Stimulated activated CD4-positive, alpha-beta T cell treated with anti-CD3 and anti-CD28 coated beads, Interleukin-4, amount 100 ng/mL, for 4 hours (primary cell): ENCODE measurements around the gene WDR6.
"Not testable (repeated sequence)": the region's sequence is repeated elsewhere in the genome, so short reads cannot be mapped to it uniquely, and the experiment has no call there.

Experiments used
- DNase-seq, 2 experiments: peaks; one replicate each; pipeline ENCODE4 v3.0.0-alpha.2; 2020

The WDR6 gene

DNA sequence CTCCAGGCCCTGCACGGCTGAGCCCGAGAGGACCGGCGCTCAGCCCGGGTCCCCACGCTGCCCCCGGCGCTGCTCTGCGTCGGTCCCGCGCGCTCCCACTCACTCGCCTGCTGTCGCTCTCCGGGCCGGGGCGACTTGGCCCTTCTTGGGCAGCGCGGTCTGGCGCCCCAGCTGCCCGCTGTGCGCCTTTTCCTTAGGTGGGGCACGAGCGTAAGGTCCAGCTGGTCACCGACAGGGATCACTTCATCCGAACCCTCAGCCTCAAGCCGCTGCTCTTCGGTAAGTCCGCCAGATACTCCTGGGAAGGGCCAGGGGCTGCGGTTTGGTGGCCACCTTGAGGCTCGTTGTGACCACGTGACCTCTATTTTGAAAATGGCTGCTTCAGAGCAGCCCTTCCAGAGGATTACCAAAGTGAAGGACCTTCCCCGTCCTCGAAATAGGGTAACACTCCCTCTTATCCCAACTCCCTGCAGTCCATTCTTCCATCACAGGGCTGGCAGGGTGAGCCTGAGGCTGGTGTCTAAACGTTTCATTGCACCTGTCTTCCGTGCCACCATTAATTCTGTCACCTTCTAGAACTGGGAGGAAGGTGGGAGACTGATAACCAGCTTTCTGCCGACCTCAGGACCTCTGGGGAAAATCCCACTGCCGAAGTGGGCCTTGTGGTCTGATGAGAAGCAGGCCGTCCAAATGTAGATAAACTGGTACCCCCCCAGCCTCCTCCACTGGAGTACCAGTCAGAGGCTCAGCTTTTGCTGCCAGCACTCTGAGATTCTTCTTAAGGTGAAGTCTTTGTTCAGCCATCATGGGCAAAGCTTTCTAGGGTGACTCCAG lies 16.3 kb upstream of the WDR6 start:
- peak in 1 of 2 experiments; percentile 10 for DNase-seq

- DNase-seq: no peak
Measured at GRCh38 chr3:48991851-48992545, 15.2 kb upstream of the WDR6 start.

GRCh38 chr3:48993834-48994233 lies 13.4 kb upstream of the WDR6 start:
- DNase-seq: no peak

DNA sequence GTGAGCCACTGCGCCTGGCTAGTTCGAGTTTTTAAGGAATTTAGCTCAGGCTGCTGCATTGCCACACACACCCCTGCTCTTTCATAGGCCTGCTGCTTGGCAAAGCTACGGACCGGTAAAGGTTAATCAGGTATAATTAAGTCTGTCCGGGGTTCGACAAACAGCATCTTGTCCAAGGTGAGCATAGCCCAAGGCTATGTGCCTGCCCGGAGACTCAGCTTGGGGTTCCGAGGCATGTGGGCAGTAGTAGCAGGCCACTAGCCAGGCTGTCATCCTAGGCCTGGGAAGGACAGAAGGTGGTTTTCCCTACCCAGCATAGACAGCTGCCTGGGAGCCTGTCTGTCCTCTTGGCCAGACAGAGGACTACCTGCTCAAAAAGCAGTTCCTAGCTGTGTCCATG lies 10.6 kb upstream of the WDR6 start:
- no peak for DNase-seq

- no peak for DNase-seq
Measured at GRCh38 chr3:48997102-48997635, 10.0 kb upstream of the WDR6 start.

GRCh38 chr3:48997714-48998637 lies 9.2 kb upstream of the WDR6 start:
- DNase-seq: no peak

DNA sequence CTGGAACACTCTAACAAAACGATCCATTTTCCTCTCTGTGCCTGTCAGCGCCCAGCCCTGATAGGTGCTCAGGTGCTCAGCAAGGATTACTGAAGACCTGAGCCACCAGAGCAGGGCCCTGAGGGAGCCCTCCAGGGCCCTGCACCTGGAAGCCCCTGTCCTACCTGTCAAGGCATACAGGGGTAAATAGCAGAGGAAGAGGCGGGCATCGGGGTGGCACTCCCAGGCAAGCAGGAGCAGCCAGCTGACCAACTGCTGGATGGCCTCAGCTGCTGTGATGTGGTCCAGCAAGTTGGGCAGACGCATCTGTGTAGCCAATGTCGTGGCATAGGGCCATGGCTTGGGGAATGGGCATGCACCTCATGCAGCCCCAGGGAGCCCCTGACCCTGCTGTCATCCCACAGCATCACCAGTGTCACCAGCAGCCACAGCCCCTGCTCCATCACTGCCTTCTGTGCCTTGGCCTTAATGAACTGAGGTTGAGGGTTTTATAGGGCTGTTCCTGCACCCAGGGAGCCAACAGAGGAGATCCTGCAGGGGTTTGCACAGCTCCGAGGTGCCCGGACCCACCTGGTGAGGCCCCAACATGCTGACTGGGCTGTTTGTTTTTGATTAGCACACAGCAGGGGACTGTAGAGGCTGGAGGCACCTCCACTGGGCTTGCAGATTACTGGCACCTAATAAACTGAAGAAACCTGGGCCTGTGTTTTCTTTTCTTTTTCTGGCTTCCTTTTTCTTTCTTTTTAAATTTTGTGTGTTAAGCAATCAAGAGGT lies 7.9 kb upstream of the WDR6 start:
- DNase-seq: no peak

- no peak for DNase-seq
Measured at GRCh38 chr3:49001155-49001554, 6.0 kb upstream of the WDR6 start.

DNA sequence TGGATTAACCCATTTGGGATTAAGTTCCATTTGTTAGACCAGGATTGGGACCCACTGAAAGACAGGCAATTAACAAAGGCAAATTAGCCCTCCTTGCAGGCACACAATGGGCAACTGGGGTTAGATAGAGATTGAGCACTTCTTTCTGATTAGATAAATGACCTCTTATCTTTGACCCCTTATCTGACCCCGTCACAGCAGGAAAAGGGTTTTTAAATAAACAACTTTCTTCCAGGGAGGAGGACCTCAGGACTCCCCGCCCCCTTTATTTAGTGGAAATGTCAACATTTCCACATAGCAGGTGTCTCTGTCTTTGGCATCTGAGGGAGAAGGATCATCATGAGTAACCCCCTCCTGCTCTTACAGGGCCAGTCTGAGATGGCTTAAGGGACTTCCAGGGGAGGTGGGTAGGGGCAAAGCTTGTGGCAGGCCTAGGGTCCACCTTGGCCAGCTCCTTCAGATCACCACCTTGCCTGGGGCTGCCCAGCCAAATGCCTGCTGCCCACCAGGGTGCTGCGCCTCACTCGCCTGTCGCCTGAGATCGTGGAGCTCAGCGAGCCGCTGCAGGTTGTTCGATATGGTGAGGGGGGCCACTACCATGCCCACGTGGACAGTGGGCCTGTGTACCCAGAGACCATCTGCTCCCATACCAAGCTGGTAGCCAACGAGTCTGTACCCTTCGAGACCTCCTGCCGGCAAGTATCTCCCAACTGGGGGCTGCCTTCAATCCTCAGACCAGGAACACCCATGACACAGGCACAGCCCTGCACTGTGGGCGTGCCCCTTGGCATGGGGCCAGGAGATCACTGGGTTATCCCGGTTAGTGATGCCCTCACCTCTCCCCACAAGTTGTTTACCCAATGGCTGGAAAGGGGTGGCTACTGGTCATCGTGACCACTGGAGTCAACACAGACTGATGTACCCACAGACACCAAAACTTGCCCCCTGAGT lies 2.6 kb upstream of the WDR6 start:
- no peak for DNase-seq

GRCh38 chr3:49005303-49005680 lies 1.9 kb upstream of the WDR6 start:
- no peak for DNase-seq

GRCh38 chr3:49005998-49006397 lies 1.2 kb upstream of the WDR6 start:
- DNase-seq: no peak

- no peak for DNase-seq
Measured at GRCh38 chr3:49006408-49007067, 653 bp upstream of the WDR6 start.

- DNase-seq: peak; percentile 87 to 93
Measured at GRCh38 chr3:49007771-49008528, 759 bp downstream of the WDR6 start.

DNA sequence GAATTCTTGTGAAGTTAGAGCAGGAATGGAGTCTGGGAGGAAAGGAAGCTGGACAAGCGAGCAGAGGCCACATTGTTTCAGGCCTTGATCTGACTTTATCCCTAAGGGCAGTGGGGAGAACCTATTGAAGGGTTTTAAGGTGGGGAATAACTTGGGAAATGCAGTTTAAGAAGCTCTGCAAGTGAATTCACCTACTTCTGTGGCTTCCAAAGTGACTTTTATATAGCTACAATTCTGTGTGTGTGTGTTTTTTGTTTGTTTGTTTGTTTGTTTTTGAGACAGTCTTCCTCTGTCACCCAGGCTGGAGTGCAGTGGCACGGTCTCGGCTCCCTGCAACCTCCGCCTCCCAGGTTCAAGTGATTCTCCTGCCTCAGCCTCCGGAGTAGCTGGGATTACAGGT lies 1.4 kb downstream of the WDR6 start:
- not testable (repeated sequence) for DNase-seq

DNA sequence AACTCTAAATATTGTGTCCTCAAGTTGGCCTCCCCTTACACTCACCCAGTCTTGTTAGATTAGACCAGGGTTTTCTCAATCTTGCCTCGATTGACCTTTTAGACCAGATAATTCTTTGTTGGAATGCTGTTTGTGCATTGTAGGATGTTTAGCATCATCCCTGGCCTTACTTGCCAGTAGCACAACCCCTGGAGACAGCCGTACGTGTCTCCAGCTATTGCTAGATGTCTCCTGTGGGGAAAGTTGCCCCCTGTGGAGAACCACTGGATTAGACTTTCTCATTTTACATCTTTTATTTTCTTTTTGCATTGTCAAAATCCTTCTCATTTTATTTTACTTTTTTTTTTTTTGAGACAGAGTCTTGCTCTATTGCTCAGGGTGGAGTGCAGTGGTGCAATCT lies 2.2 kb downstream of the WDR6 start:
- no peak for DNase-seq

GRCh38 chr3:49012441-49013017 lies 5.3 kb downstream of the WDR6 start:
- no peak for DNase-seq

GRCh38 chr3:49013113-49013737 lies 6.0 kb downstream of the WDR6 start:
- no peak for DNase-seq

- DNase-seq: peak in 1 of 2 experiments; percentile 38
Measured at GRCh38 chr3:49013738-49014660, 6.8 kb downstream of the WDR6 start.
